Keratinocyte (primary cell): ENCODE results near the gene NOTCH1. TPM values are rescaled to one million over a fixed set of nuclear protein-coding genes. Genes with fewer than 3 reads are reported as not detected.

ENCODE experiments used
- DNase-seq: peaks from one replicate; pipeline ENCODE4 v3.0.0-alpha.2; 2011; ENCODE audit warnings: low read depth, missing footprints, low spot score
- FAIRE-seq: peaks from 2 replicates; lab custom pipeline; 2011; peaks lifted over from hg19 to GRCh38; lab: Jason Lieb, UNC
- H2AFZ ChIP-seq: 2 replicates; pipeline ENCODE4 v1.6.0; 2012; ENCODE audit warnings: low read length, control low read depth, inconsistent platforms; ENCODE audit not compliant: control insufficient read depth
- H3K27ac ChIP-seq: 2 replicates; pipeline ENCODE4 v1.5.1; 2011; ENCODE audit warnings: low read length; ENCODE audit not compliant: control insufficient read depth, insufficient read depth
- H3K27me3 ChIP-seq: 3 replicates; pipeline ENCODE4 v1.6.0; 2011; ENCODE audit warnings: low read length; ENCODE audit not compliant: control insufficient read depth, insufficient read depth; ENCODE audit errors: extremely low read depth
- H3K36me3 ChIP-seq, 2 experiments: 2 replicates in 1 of 2; 3 replicates in 1 of 2; pipeline ENCODE4 v1.5.1; 2011; ENCODE audit warnings: low read length in 2 of 2, mild to moderate bottlenecking in 1 of 2; ENCODE audit not compliant: control insufficient read depth in 2 of 2, insufficient read depth in 2 of 2; ENCODE audit errors: extremely low read depth in 1 of 2
- H3K4me1 ChIP-seq: 3 replicates; pipeline ENCODE4 v1.5.1; 2011; ENCODE audit warnings: low read length; ENCODE audit not compliant: control insufficient read depth, insufficient read depth; ENCODE audit errors: extremely low read depth
- H3K4me2 ChIP-seq: 3 replicates; pipeline ENCODE4 v1.6.0; 2011; ENCODE audit warnings: low read depth, low read length; ENCODE audit not compliant: control insufficient read depth, insufficient read depth; ENCODE audit errors: extremely low read depth
- H3K4me3 ChIP-seq, 3 experiments: fragments of 200-600 bp in 1 of 3; sonication (generic) in 1 of 3; 2 replicates in 2 of 3; 3 replicates in 1 of 3; pipeline ENCODE4 v1.5.1; 2011 to 2016; ENCODE audit warnings: low read length in 3 of 3, mild to moderate bottlenecking in 3 of 3, control low read depth in 2 of 3, inconsistent platforms in 1 of 3, low read depth in 1 of 3, mixed read lengths in 1 of 3, mixed run types in 1 of 3, moderate library complexity in 1 of 3; ENCODE audit not compliant: control insufficient read depth in 2 of 3, insufficient read depth in 2 of 3; ENCODE audit errors: extremely low read depth in 1 of 3
- H3K79me2 ChIP-seq: 2 replicates; pipeline ENCODE4 v1.6.0; 2012; ENCODE audit warnings: low read length; ENCODE audit not compliant: control insufficient read depth, insufficient read depth
- H3K9ac ChIP-seq: 3 replicates; pipeline ENCODE4 v1.6.0; 2011; ENCODE audit warnings: low read length; ENCODE audit not compliant: control insufficient read depth, insufficient read depth; ENCODE audit errors: extremely low read depth
- H3K9me1 ChIP-seq: 3 replicates; pipeline ENCODE4 v1.6.0; 2011; ENCODE audit warnings: low read length; ENCODE audit not compliant: control insufficient read depth, insufficient read depth; ENCODE audit errors: extremely low read depth
- H3K9me3 ChIP-seq: 2 replicates; pipeline ENCODE4 v1.5.1; 2012; ENCODE audit warnings: low read depth, low read length; ENCODE audit not compliant: control insufficient read depth
- H4K20me1 ChIP-seq: 3 replicates; pipeline ENCODE4 v1.6.0; 2011; ENCODE audit warnings: low read length; ENCODE audit not compliant: control insufficient read depth, insufficient read depth; ENCODE audit errors: extremely low read depth
- CTCF ChIP-seq, 3 experiments: IDR thresholded peaks in 1 of 3; conservative IDR thresholded peaks in 1 of 3; optimal IDR thresholded peaks in 1 of 3; 2 replicates in 2 of 3; 3 replicates in 1 of 3; pipeline versions ENCODE3 to v1.5.1; 2011; ENCODE audit warnings: low read length in 3 of 3, mild to moderate bottlenecking in 3 of 3, moderate library complexity in 2 of 3, control low read depth in 1 of 3, inconsistent platforms in 1 of 3; ENCODE audit not compliant: insufficient read depth in 2 of 3; ENCODE audit errors: extremely low read depth in 1 of 3
- EZH2 ChIP-seq: IDR thresholded peaks from one replicate; pipeline ENCODE4 v1.6.1; 2012; ENCODE audit warnings: inconsistent platforms, mild to moderate bottlenecking, low read length, moderate library complexity
- dilution Hi-C: fragments of 300-500 bp; cut with MboI; formaldehyde crosslinking; loops from one replicate; pipeline ENCODE4 v1.7.0; 2020; ENCODE audit warnings: low sequenced_read_pairs; ENCODE audit not compliant: extremely low pct_ligation_motif_present
- polyA plus RNA-seq, 5 experiments: library from polyadenylated mRNA; depleted of rRNA in 3 of 5; stranded (reverse) in 3 of 5; stranded (forward) in 1 of 5; unstranded in 1 of 5; fragments of >200 nt; gene quantifications; 1 replicate in 1 of 5; 2 replicates in 3 of 5; 3 replicates in 1 of 5; pipeline versions ENCODE4 v1.2.1 to v1.2.3, GENCODE V29; 2011 to 2012; ENCODE audit warnings: missing spikeins in 2 of 5, low read depth in 1 of 5, low replicate concordance in 1 of 5

The NOTCH1 gene
- polyA plus RNA-seq, 1 donor (not counting 4 experiments of a cell fraction or from before 2014, with no cell fraction given): 6.1 TPM

DNA sequence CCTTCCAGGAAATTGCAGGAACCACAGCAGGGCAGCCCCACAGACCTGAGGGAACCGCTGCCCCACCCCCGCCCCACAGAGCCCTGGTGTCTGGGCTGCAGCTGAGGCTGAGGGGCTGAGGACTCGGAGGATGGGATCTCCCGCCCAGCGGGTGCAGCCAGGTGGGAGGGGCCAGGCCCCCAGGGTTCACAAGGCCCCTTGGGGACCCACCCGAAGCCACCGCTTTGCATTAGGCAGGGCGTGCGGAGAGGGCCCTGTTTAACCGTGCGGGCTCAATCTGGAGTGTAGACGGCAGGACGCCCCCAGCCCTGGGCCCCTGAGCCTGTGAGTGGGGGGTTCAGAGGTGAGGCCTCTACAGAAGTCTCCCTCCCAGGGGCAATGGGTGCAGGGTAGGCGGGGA lies 10.8 kb downstream of the NOTCH1 start:
- no peak overlapping the region for H3K9ac ChIP-seq
- no peak overlapping the region for H2AFZ ChIP-seq
- no peak for FAIRE-seq
- H4K20me1 ChIP-seq: peaks cover 60% of the 10 kb centered on the region
- no peak overlapping the region for H3K4me2 ChIP-seq
- peaks cover 18 to 25% of the 10 kb centered on the region in 2 experiments for H3K36me3 ChIP-seq
- dilution Hi-C loops: no loop called here
- no peak for DNase-seq
- TF ChIP-seq EZH2: no peak
- no peak for TF ChIP-seq CTCF (optimal IDR thresholded peaks at IDR 0.05 in 1 of 3, IDR thresholded peaks at IDR 0.05 in 1 of 3, conservative IDR thresholded peaks at IDR 0.05 in 1 of 3; ENCODE audit: extremely low read depth in 1 of 3, insufficient read depth in 2 of 3, low read length in 3 of 3)
- H3K4me3 ChIP-seq: no peak overlapping the region
- no peak overlapping the region for H3K27ac ChIP-seq
- H3K27me3 ChIP-seq: no peaks in the 10 kb centered on the region
- peaks cover 32% of the 10 kb centered on the region for H3K4me1 ChIP-seq
- peaks cover 4% of the 10 kb centered on the region for H3K9me1 ChIP-seq
- H3K79me2 ChIP-seq: peaks cover 94% of the 10 kb centered on the region
- no peaks in the 10 kb centered on the region for H3K9me3 ChIP-seq

- no peak for TF ChIP-seq EZH2
- TF ChIP-seq CTCF (optimal IDR thresholded peaks at IDR 0.05 in 1 of 3, IDR thresholded peaks at IDR 0.05 in 1 of 3, conservative IDR thresholded peaks at IDR 0.05 in 1 of 3; ENCODE audit: extremely low read depth in 1 of 3, insufficient read depth in 2 of 3, low read length in 3 of 3): no peak
- Histone ChIP-seq H4K20me1 (peaks cover 58% of the 10 kb centered on the region), H2AFZ (no peak overlapping the region), H3K4me1 (peaks cover 29% of the 10 kb centered on the region), H3K4me3 (no peak overlapping the region), H3K27ac (peak overlapping the region; percentile 36), H3K27me3 (no peaks in the 10 kb centered on the region), H3K9me3 (no peaks in the 10 kb centered on the region), H3K9ac (no peak overlapping the region), H3K9me1 (peaks cover 4% of the 10 kb centered on the region), H3K79me2 (peaks cover 94% of the 10 kb centered on the region), H3K36me3 (peaks cover 18 to 22% of the 10 kb centered on the region in 2 experiments), H3K4me2 (no peak overlapping the region)
- DNase-seq: no peak
- dilution Hi-C loops: no loop called here
- peak; percentile 5 for FAIRE-seq
Measured at GRCh38 chr9:136534366-136534765, 11.5 kb downstream of the NOTCH1 start.
